ENCODE measurements around the gene STC2.
"Not testable (repeated sequence)": the region's sequence is repeated elsewhere in the genome, so short reads cannot be mapped to it uniquely, and the experiment has no call there.

Gene STC2

DNA sequence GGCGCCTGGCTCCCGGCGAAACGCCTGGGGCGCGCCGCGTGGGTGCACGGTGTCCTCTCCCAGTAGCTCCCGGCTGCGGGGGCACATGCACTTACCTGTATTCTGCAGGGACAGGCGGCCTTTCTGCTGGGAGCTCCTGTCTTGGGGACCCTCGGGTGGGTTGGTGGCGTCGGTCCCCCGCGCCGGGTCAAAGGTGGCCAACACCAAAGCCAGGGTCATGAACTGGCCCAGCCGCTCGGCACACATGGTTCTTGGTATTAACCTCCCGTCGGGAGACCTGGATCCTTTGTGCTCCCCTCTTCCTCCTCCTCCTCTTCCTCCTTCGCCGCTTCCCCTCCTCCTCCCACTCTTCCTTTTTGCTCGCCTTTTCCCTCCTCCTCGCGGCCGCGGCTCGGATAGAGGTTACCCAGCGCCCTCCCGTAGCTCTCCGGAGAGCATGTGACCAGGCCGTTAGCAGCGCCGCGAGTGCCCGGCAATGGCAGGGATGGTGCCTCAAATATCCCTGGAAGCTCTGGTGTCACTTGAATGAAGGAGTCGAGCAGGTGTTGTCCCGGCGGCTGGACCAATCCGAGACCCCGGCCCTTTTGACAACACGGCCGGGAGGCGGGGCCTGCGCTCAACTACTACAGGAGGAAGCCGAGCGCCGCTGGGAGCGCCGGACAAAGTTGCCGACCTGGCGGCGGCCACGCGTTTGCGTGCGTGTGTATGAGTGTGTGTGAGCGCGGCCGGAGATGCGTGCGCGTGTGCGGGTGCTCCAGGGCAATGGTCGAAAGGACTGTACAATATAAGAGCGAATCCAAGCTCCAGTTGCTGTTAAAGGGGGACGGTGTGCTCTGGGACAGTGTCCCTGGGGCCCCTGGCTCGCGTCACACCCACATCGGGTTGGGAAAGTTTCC, at the start of gene STC2:
TSS of gene STC2 (minus strand) at position 467 of the 896 bp plus-strand sequence. CDS start at position 246, 221 bp downstream.
- ATAC-seq = peak in 1 of 2 donors; percentile 17

DNA sequence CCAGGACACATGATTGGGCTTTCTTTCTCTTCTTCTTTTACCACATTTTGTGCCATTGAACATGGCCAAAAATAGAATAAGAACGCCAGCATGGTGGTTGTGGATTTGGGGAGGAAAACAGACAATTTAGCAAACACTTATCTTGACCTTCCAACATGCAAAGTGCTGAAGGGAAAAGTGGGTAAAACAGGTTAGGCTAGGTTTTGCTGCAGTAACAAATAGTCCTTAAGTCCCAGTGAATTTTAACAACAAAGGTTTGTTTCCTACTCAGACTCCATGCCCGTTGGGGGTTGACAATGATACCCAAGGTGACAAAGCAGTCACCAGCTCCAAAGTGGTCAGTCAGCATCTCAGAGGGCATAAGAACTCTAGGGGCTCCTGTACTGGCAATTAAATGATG, 43.2 kb upstream of the STC2 start:
- no peak for ATAC-seq

- not testable (repeated sequence) for ATAC-seq
Measured at GRCh38 chr5:173363406-173363805, 35.2 kb upstream of the STC2 start.

DNA sequence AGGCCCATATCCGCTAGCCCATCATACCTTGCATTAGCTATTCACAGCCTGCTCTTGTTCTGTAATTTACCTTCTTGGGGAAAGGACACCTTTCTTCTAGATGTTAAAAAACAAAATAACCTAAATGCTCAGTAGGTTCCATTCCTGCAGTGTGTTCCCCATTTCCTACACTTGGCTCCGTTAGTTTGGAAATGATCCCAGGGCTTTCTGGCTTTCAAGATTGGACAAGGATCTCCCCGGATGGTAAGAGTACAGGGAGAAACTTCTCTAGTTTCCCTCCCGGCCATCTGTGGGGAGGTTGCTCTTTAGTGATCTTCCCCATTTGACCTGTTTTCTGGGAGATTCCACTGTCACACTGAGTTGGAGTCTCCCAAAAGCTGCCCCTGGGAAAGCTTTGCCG, 27.3 kb upstream of the STC2 start:
- no peak for ATAC-seq

DNA sequence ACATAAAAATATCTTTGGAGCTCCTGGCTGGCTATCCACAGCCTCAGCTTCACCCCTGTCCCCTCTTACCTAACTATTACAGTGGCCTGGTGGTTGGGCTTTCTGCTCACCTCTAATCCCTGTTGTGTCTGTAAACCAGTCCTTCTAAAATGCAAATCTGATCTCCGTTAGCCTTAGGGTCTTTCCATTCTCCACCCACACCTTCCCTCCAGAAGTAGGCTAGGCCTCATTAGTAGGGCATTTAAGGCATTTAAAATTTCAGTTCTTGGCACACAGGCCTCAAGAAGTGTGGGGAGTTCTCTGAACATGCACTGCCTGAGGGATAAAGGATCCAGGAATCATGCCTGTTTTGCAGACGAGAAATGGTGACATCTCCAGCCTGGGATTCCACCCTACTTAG, 26.4 kb upstream of the STC2 start:
- no peak for ATAC-seq

DNA sequence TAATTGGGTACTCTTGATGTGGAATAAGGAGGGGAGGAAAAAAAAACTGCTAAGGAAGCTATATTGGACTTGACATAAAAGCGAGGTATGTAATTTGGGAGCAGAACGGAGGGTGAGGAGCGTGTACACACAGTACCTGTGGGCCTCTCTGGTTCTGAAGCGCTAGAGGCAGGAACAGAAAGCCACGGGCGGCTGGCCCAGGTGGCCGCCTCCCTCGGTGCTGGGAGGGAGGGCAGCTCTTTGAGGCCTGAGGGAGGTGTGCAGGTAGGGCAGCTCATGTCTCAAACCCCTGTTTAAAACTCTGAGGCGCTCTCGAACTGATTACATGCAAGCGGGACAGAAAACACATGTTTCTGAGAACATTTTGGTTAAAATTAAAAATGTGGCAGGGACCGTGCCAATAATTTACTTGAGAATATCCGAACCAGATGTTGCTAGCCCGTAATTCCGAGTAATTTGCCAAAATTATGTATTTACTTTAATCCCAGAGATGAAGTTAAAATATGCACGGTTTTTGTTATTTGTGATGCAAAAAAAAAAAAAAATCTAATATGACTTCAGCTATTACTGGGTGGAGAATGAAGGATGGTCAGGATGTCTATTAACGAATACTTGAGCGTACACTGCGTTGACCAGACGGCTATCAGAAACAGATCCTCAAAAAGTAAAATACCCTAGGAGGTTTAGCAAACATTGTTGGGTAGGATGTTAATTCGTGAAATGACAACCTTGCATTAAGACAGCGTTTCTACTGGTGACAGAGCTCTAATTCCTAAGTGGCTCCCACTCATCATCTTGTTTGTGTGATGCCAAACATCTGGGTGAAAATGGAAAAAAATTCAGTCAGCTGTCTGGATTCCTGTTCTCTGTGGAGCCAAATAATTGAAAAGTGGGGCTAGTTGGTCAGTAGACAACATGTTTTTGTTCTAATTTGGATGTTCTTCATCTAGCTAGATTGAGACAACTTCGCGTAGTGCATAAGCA, 24.4 kb upstream of the STC2 start:
- no peak for ATAC-seq

DNA sequence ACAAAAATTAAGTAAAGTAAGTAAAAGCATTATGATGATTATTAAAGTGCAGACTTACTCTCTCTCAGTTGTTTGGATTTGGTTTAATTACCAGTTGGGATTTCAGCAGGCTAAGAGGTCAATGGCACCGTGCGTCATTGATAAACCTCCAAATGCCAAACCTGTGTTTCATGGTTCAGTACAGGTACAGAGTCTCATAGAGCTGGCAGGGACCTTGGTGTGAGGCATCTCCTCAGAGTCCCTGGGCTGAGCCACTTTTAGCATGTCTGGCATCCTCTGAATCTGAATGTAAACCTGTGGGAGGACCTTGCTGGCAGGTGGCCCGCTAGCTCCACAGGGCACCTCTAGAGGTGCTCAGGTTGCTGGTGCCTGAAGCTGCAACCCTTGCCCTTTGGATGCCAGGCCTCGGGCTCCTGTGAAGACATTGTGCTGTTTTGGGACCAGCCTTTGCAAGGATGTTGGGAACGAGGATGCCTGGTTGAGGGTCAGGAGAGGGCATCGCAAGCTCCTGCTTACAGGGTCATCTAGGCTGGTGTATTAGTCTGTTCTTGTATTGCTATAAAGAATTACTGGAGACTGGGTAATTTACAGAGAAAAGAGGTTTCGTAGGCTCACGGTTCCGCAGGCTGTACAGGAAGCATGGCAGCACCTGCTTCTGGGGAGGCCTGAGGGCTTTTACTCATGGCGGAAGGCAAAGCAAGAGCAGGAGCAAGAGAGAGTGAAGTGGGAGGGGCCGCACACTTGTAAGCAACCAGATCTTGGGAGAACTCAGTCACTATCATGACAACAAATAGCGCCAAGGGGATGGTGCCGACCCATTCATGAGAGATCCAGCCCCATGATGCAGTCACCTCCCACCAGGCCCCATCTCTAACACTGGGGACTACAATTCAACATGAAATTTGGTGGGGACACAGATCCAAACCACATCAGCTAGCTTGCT, 14.9 kb upstream of the STC2 start:
- ATAC-seq = no peak

DNA sequence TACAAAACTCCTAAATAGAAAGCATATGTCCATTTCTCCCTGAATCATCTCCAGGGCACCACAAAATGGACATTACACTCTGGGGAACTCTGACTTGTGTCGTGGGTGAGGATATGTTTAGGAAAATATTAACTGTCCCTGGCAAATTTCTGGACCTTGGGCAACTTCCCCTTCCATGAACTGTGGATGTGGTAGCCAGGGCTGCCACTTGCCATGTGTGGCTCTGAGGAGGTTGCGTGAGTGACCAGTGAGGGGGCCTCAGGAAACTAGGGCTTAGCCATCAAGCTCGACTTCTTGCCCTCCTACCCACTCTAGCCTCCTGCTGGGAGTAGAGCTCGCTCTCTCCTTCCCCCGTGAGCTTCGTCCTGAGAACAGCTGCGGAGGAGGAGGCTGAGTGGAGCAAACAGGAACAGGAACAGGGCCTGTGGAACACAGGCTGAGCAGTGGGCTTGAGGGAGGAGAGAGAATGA, 13.8 kb upstream of the STC2 start:
- ATAC-seq = no peak

DNA sequence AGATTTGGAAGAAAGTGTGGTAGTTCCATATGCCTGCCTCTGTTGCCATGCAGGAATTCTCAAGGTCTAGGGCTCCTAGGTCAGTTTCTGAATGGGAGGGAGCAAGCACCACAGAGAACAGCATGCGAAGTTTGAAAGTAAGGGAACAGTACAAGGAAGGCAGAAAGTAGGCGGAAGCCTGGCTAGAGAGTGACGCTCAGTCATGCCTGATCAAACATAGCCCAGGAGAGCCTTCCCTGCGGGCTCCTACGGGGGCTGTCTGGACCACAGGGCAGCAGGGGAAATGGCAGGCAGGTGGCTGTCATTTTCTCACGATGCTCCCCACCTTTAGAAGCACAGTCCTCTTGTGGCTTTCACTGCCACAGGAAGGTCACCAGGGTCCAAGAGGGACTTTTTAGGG, 12.8 kb upstream of the STC2 start:
- no peak for ATAC-seq

DNA sequence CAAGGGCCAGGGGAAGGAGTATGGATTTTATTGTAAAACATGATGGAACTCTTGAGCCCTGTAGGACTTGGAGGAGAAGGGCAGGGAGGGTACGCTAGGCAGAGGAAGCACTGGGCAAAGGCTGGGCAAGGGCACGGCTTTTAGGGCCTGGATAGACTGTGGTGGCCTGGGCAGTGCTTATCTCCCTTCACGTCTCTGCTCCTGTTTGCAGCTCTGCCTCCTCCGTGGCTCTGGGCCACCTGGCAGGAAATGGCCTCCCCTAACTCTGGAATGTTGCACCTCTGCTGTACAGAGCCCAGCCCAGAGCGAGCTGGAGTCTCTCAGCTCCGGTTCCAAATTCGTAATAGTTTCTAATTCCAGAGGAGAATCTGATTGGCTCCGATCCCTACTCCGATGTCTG, 12.2 kb upstream of the STC2 start:
- no peak for ATAC-seq

DNA sequence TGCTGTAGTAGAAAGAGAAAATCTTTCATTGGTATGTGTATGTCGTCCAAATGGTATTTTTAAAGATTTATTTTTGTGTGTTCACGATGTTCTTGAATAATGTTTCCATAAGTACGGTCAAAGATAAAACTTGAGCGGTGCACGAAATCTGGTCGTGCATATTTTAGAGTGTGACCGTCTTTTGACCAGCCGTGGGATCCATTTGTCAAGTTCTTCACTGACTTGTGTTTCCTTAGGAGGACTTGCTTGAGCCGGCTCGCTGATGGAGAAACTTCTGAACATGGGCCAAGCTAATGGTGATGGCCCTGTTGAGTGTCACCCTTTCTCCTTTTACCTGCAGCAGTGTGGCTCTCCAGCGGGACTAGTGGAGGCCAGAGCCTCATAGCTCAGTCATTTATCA, 11.1 kb upstream of the STC2 start:
- ATAC-seq = no peak

DNA sequence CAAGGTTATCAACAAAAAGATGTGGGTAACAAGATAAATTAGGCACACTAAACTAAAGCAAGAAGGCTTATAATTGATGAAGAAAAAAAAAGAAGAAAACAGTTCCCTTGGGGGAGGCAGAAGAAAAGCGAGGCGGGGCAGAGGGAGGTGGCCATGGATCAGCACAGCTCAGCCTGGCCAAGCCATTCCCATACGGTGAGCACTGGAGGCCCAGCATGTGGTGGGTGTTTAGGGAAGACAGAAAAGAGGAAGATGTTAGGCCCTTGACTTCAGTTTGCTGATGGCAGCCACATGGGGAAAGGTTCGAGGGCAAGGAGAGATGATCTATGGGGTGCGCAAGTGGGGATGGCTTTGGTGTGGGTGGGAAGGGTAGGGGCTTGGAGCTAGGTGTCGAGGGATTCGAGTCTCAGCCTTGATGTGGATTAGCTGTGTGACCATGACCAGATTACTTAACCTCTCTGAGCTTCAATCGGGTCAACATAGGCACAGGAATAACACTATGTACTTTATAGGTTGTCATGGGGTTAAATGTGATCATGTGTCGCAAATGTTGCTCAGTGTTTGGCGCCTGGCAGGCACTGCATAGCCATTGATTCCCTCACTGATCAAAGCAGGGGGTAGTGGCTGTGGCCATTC, 10.3 kb upstream of the STC2 start:
- ATAC-seq = no peak

DNA sequence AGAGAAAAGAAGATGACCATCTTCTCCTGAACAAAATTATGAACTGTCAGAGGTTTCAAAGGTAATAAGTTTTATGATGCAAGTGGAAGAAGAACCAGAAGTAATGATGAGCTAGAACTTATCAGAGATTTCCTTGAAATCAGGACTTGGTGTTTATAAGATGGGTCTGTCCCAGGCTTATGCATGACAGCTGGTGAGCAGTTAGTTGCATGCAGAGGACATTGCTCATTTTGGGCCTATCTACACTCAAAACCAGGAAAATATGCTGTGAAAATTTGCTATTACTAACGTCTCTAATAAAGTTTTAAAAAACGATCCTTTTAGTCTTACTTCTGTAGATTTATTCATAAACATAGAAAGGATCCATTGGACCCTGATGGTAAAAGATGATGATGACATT, 6.6 kb upstream of the STC2 start:
- ATAC-seq = no peak

DNA sequence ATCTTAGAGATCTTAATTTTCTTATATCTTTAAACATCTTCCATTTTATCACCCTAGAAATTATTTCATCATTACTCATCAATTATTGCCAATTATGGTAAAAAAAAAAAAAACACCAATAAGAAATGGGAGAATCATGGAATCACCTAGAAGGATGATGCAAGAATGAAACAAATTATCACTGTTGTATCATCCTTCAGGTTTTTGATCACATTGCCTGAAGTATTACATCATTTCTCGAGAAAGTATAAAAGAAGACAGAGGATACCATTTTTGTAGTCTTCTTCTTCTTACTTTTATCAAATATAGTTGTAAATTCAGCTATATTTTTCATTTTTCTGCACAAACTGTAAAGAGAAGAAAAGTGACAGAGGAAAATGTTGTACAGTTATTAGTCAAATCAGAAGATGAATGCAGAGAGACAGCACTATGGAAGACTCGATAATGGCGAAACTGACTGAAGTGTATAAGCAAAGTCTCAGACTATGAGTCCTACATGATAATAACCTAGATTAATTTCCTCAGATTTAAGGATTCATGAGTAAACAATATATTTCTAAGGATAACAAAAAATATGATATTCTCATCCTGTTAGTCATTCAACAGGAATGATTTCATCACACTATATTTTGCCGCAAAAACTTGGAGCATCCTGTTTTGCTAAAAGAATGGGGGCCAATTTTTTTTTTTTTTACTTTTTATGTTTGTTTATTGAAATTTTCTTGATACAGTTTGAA, 5.9 kb upstream of the STC2 start:
- no peak for ATAC-seq

DNA sequence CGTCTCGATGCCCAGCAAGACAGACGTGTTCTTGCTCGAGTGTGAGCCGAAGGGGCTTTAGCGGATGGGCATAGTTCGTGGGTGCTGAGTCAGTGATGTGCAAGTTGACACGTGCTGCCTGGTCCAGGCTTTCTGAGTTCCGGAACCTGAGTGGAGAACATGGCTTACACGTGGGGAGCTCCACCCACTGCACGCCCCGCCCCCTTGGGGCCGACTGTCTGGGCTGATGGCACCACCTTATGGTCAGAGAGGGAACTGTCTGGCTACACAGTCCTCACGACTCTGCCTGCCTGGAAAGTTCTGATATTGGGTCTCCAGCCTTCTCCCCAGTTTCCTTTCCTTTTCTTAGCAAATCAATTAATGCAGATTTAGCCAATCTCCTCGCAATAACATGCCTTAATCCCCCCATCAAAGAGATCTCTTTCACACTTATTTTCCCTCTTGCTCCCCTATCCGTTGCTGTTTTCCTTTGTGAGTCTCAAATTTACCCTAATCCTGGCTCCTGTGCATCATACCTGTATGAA, 3.8 kb upstream of the STC2 start:
- ATAC-seq = peak; percentile 68 to 69

- ATAC-seq = no peak
Measured at GRCh38 chr5:173331287-173331686, 3.1 kb upstream of the STC2 start.

DNA sequence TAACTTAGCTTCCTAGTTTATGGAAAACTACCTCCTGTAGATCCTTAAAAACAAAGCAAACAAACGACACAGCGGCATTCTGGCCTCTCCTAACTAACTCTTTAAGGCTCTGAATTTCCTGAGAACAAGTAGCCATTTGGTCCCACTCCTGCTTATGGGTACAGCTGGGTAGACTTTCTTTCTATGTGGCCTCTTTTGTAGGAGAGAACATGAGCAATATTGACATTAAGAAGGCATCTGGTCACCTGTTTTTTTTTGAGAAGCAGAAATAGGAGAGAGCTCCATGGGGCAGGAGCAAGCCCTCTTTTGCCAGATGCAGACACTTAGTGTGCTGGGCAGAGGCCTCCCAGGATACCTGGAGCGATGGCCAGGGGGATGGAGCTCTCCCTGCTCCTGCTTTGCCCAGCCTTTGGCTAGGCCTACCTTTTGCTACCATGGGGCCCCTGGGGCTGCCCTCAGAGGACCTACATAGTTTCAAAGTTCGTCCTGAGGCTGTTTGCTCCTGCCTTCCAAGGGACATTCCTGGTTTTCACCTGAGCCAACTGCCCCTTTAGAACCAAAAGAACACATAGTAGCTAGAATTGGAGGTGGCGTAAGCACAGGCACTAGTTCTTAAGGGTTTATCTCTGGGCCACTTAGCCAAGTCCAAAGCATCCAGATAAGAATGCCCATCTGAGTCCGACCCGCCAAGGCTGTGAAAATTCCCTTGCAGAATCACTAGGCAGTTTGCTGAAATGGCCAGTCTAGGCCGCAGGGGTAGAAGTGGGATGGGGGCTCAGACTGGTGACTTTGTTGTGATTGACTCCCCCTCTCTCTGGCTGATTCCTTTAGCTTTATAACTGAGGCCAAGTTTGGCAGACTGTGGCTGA, 2.4 kb upstream of the STC2 start:
- no peak for ATAC-seq

DNA sequence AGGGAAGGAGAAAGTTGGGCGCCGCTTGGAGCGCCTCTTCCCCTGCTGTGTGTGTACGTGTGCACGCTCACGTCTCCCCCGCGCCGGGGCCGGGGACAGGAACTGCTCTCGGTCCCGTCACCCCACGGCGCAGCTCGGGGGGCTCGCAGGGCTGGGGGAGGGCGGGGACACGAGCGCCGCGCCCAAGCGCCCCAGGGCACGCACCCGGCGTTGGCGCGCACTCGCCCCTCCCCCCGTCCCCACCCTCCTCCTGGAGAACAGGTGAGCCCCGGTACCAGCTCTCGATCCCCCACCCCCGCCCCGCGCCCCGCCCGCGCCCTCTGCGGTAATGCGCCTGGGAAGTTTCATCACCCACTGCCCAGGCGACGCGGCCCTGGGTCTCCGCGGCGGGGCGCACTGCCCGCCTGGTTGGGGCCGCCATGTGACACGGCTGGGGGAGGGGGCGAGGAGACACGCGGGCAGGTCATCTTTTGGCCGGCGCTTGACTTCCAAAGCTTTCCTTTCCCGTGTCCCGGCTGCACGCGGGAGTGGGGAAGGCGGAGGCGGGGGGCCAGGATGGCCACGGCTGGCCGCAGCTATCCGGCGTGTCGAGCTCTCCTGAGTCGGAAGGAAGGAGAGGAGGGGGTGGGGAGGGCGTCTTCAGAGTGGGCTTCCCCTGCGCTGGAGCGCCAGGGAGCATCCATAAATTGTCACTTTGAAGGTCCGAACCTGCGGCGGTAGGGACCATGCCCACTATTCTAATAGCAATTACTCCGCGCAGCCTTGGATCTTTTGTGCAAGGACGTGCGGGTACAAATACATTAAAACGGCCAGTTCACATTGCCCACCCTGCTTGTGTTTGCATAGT, 1.5 kb upstream of the STC2 start:
- ATAC-seq = peak in 1 of 2 donors; percentile 10

All from activated CD4-positive, CD25-positive, alpha-beta regulatory T cell treated with anti-CD3 and anti-CD28 coated beads, Interleukin-2, amount 50 U/mL, for 24 hours (primary cell).